ENCODE results near the gene RCAN1. TPM values are rescaled to one million over a fixed set of nuclear protein-coding genes. Genes with fewer than 3 reads are reported as not detected.
"Not testable (repeated sequence)": the region's sequence is repeated elsewhere in the genome, so short reads cannot be mapped to it uniquely, and the experiment has no call there.

Gene RCAN1
- total and polyA plus RNA-seq, 2 experiments from 2014 or later, result 79.4 to 113 TPM

- Histone ChIP-seq H3K27me3 (no peaks in the 10 kb centered on the region), H3K9me2 (replicated peaks; ENCODE audit: insufficient read depth) (no peaks in the 10 kb centered on the region), H3K36me3 (replicated peaks; ENCODE audit: insufficient read depth, low read depth) (no peaks in the 10 kb centered on the region), H4K20me1 (ENCODE audit: insufficient read depth, poor library complexity, severe bottlenecking) (no peaks in the 10 kb centered on the region), H2AFZ (no peak overlapping the region), H3K79me2 (peaks cover 24% of the 10 kb centered on the region), H3K4me1 (ENCODE audit: insufficient read depth) (peaks cover 5% of the 10 kb centered on the region), H3K4me2 (no peak overlapping the region), H3K27ac (no peak overlapping the region), H3K9me3 (ENCODE audit: low read depth) (no peaks in the 10 kb centered on the region), H3K4me3 (no peak overlapping the region)
- no peak for TF ChIP-seq EZH2 (IDR thresholded peaks at IDR 0.05; ENCODE audit: borderline replicate concordance)
- no peak for TF ChIP-seq EZH2phosphoT487 (IDR thresholded peaks at IDR 0.05; ENCODE audit: low read depth, severe bottlenecking, unreplicated experiment)
- no peak for TF ChIP-seq CTCF (IDR thresholded peaks at IDR 0.05; ENCODE audit: poor library complexity)
- no peak for DNase-seq (ENCODE audit: low spot score)
- WGBS (ENCODE audit: low lambda C conversion rate, missing lambda C conversion rate), result 73% methylated on average over 3 of the region's 3 CpGs
Observed at GRCh38 chr21:34611528-34611927, 3.4 kb downstream of the RCAN1 start.

- Histone ChIP-seq H3K4me3 (no peak overlapping the region), H3K27me3 (no peaks in the 10 kb centered on the region), H3K36me3 (replicated peaks; ENCODE audit: insufficient read depth, low read depth) (no peaks in the 10 kb centered on the region), H3K4me2 (no peak overlapping the region), H3K4me1 (ENCODE audit: insufficient read depth) (peaks cover 5% of the 10 kb centered on the region), H4K20me1 (ENCODE audit: insufficient read depth, poor library complexity, severe bottlenecking) (no peaks in the 10 kb centered on the region), H3K9me2 (replicated peaks; ENCODE audit: insufficient read depth) (no peaks in the 10 kb centered on the region), H3K79me2 (peaks cover 24% of the 10 kb centered on the region), H3K9me3 (ENCODE audit: low read depth) (no peaks in the 10 kb centered on the region), H2AFZ (no peak overlapping the region), H3K27ac (no peak overlapping the region)
- DNase-seq (ENCODE audit: low spot score), result no peak
- 88% methylated on average over 9 of the region's 9 CpGs for WGBS (ENCODE audit: low lambda C conversion rate, missing lambda C conversion rate)
- TF ChIP-seq EZH2 (IDR thresholded peaks at IDR 0.05; ENCODE audit: borderline replicate concordance), result no peak
- no peak for TF ChIP-seq CTCF (IDR thresholded peaks at IDR 0.05; ENCODE audit: poor library complexity)
- TF ChIP-seq EZH2phosphoT487 (IDR thresholded peaks at IDR 0.05; ENCODE audit: low read depth, severe bottlenecking, unreplicated experiment), result no peak
Observed at GRCh38 chr21:34609933-34610549, 4.9 kb downstream of the RCAN1 start.

- no peak for DNase-seq (ENCODE audit: low spot score)
- H3K4me1 ChIP-seq (ENCODE audit: insufficient read depth), result peaks cover 5% of the 10 kb centered on the region
- no peak overlapping the region for H3K4me2 ChIP-seq
- peaks cover 24% of the 10 kb centered on the region for H3K79me2 ChIP-seq
- H3K9me2 ChIP-seq (replicated peaks; ENCODE audit: insufficient read depth), result no peaks in the 10 kb centered on the region
- TF ChIP-seq CTCF (IDR thresholded peaks at IDR 0.05; ENCODE audit: poor library complexity) (no peak), EZH2phosphoT487 (IDR thresholded peaks at IDR 0.05; ENCODE audit: low read depth, severe bottlenecking, unreplicated experiment) (no peak), EZH2 (IDR thresholded peaks at IDR 0.05; ENCODE audit: borderline replicate concordance) (no peak)
- H3K27me3 ChIP-seq, result no peaks in the 10 kb centered on the region
- H2AFZ ChIP-seq, result no peak overlapping the region
- H3K4me3 ChIP-seq, result no peak overlapping the region
- no peaks in the 10 kb centered on the region for H3K9me3 ChIP-seq (ENCODE audit: low read depth)
- H3K27ac ChIP-seq, result no peak overlapping the region
- WGBS (ENCODE audit: low lambda C conversion rate, missing lambda C conversion rate), result 100% methylated on average over 4 of the region's 4 CpGs
- H3K36me3 ChIP-seq (replicated peaks; ENCODE audit: insufficient read depth, low read depth), result no peaks in the 10 kb centered on the region
- no peaks in the 10 kb centered on the region for H4K20me1 ChIP-seq (ENCODE audit: insufficient read depth, poor library complexity, severe bottlenecking)
Observed at GRCh38 chr21:34609244-34609932, 5.5 kb downstream of the RCAN1 start.

- H3K4me1 ChIP-seq (ENCODE audit: insufficient read depth); H3K4me3 ChIP-seq; H3K9me3 ChIP-seq (ENCODE audit: low read depth); H3K36me3 ChIP-seq (replicated peaks; ENCODE audit: insufficient read depth, low read depth); H2AFZ ChIP-seq; H3K9me2 ChIP-seq (replicated peaks; ENCODE audit: insufficient read depth); H3K27me3 ChIP-seq; H3K27ac ChIP-seq; H3K4me2 ChIP-seq; DNase-seq (ENCODE audit: low spot score); H4K20me1 ChIP-seq (ENCODE audit: insufficient read depth, poor library complexity, severe bottlenecking): not testable (repeated sequence)
- WGBS (ENCODE audit: low lambda C conversion rate, missing lambda C conversion rate), result 96% methylated on average over 5 of the region's 5 CpGs
- peaks cover 11% of the 10 kb centered on the region for H3K79me2 ChIP-seq
Observed at GRCh38 chr21:34607376-34607775, 7.5 kb downstream of the RCAN1 start.
